HEK293 (cell line): Measurements from ENCODE around the gene MIEN1.

Source experiments
- CTCF ChIA-PET: fragments of 350-600 bp; formaldehyde crosslinking; extraction: SDS; loops from one replicate; lab custom pipeline; 2021; ENCODE audit warnings: antibody characterized with exemption; lab: Yijun Ruan, JAX
- POLR2A ChIA-PET: fragments of 300-600 bp; formaldehyde crosslinking; extraction: SDS; loops from one replicate; lab custom pipeline; 2020; ENCODE audit warnings: antibody characterized with exemption, inconsistent platforms; lab: Yijun Ruan, JAX
- H3K27ac ChIP-seq: fragments of 200-500 bp; sonication (Bioruptor generic); 2 replicates; pipeline ENCODE4 v1.5.1; 2014; ENCODE audit warnings: low read depth, low read length, control low read depth, inconsistent platforms; ENCODE audit errors: extremely low read depth
- H3K36me3 ChIP-seq, 2 experiments: fragments of 200-500 bp in 1 of 2; sonication (Bioruptor generic) in 1 of 2; 1 replicate in 1 of 2; 2 replicates in 1 of 2; pipeline ENCODE4 v1.5.1; 2014 to 2017; ENCODE audit warnings: inconsistent platforms in 2 of 2, low read length in 2 of 2; ENCODE audit not compliant: control insufficient read depth in 2 of 2, insufficient read depth in 1 of 2
- H3K4me1 ChIP-seq: fragments of 200-500 bp; sonication (Bioruptor generic); 2 replicates; pipeline ENCODE4 v1.5.1; 2014; ENCODE audit warnings: mild to moderate bottlenecking, low read length, inconsistent platforms; ENCODE audit not compliant: control insufficient read depth, insufficient read depth
- H3K4me3 ChIP-seq: 2 replicates; pipeline ENCODE4 v1.5.1; 2011; ENCODE audit warnings: low read depth, mild to moderate bottlenecking, control low read depth, low read length, moderate library complexity
- H3K9me3 ChIP-seq: fragments of 200-500 bp; sonication (Bioruptor generic); 2 replicates; pipeline ENCODE4 v1.5.1; 2014; ENCODE audit warnings: low read depth, low read length, inconsistent platforms; ENCODE audit not compliant: control insufficient read depth, insufficient read depth
- EGR2 ChIP-seq: fragments of 450-650 bp; formaldehyde crosslinking; IDR thresholded peaks from 2 replicates; pipeline ENCODE4 v1.5.1; 2016; ENCODE audit warnings: low read depth, missing biosample characterization, missing genetic modification characterization
- KLF16 ChIP-seq: fragments of 450-650 bp; formaldehyde crosslinking; IDR thresholded peaks from 2 replicates; pipeline ENCODE4 v1.5.1; 2017; ENCODE audit warnings: missing biosample characterization, missing genetic modification characterization
- KLF8 ChIP-seq: fragments of 450-650 bp; formaldehyde crosslinking; IDR thresholded peaks from 2 replicates; pipeline ENCODE4 v1.5.1; 2016; ENCODE audit warnings: missing biosample characterization, missing genetic modification characterization
- PBX3 ChIP-seq: sonication (generic); formaldehyde crosslinking; IDR thresholded peaks from 2 replicates; pipeline ENCODE4 v1.8.1; 2022; ENCODE audit warnings: mild to moderate bottlenecking, moderate library complexity, missing genetic modification reagents
- SCRT1 ChIP-seq: fragments of 450-650 bp; formaldehyde crosslinking; IDR thresholded peaks from 2 replicates; pipeline ENCODE4 v1.5.1; 2016; ENCODE audit warnings: missing biosample characterization, missing genetic modification characterization, borderline replicate concordance
- SCRT2 ChIP-seq: fragments of 450-650 bp; formaldehyde crosslinking; IDR thresholded peaks from 2 replicates; pipeline ENCODE4 v1.5.1; 2016; ENCODE audit warnings: missing biosample characterization, missing genetic modification characterization
- ZBTB20 ChIP-seq: fragments of 450-650 bp; formaldehyde crosslinking; IDR thresholded peaks from 2 replicates; pipeline ENCODE4 v1.5.1; 2016; ENCODE audit warnings: missing biosample characterization, missing genetic modification characterization
- ZBTB26 ChIP-seq: fragments of 450-650 bp; formaldehyde crosslinking; optimal IDR thresholded peaks from 2 replicates; pipeline ENCODE3; 2016; ENCODE audit warnings: missing biosample characterization, mild to moderate bottlenecking, missing genetic modification characterization
- ZFHX2 ChIP-seq: fragments of 450-650 bp; formaldehyde crosslinking; conservative IDR thresholded peaks from 2 replicates; pipeline ENCODE4 v1.5.1; 2016; ENCODE audit warnings: missing biosample characterization, missing genetic modification characterization
- ZIC2 ChIP-seq: fragments of 450-650 bp; formaldehyde crosslinking; IDR thresholded peaks from 2 replicates; pipeline ENCODE4 v1.5.1; 2016; ENCODE audit warnings: missing biosample characterization, missing genetic modification characterization
- ZNF114 ChIP-seq: fragments of 450-650 bp; formaldehyde crosslinking; IDR thresholded peaks from 2 replicates; pipeline ENCODE4 v1.5.0; 2017; ENCODE audit warnings: missing biosample characterization, missing genetic modification characterization
- ZNF133 ChIP-seq: fragments of 450-650 bp; formaldehyde crosslinking; IDR thresholded peaks from 2 replicates; pipeline ENCODE4 v1.5.1; 2016; ENCODE audit warnings: missing biosample characterization, missing genetic modification characterization
- ZNF138 ChIP-seq: fragments of 450-650 bp; formaldehyde crosslinking; IDR thresholded peaks from 2 replicates; pipeline ENCODE4 v1.5.1; 2016; ENCODE audit warnings: missing biosample characterization, missing genetic modification characterization, borderline replicate concordance
- ZNF155 ChIP-seq: fragments of 450-650 bp; formaldehyde crosslinking; IDR thresholded peaks from 2 replicates; pipeline ENCODE4 v1.5.1; 2016; ENCODE audit warnings: missing biosample characterization, missing genetic modification characterization
- ZNF169 ChIP-seq: fragments of 450-650 bp; formaldehyde crosslinking; IDR thresholded peaks from 2 replicates; pipeline ENCODE4 v1.5.1; 2016; ENCODE audit warnings: missing biosample characterization, missing genetic modification characterization
- ZNF335 ChIP-seq: fragments of 450-650 bp; formaldehyde crosslinking; conservative IDR thresholded peaks from 2 replicates; pipeline ENCODE4 v1.5.1; 2016; ENCODE audit warnings: missing biosample characterization, missing genetic modification characterization
- ZNF423 ChIP-seq: fragments of 450-650 bp; formaldehyde crosslinking; IDR thresholded peaks from 2 replicates; pipeline ENCODE4 v1.5.1; 2016; ENCODE audit warnings: missing biosample characterization, missing genetic modification characterization
- ZNF514 ChIP-seq: fragments of 450-650 bp; formaldehyde crosslinking; IDR thresholded peaks from 2 replicates; pipeline ENCODE4 v1.5.1; 2016; ENCODE audit warnings: missing biosample characterization, missing genetic modification characterization
- ZNF660 ChIP-seq: fragments of 450-650 bp; IDR thresholded peaks from 2 replicates; pipeline ENCODE4 v1.5.1; 2018; ENCODE audit warnings: missing biosample characterization, mild to moderate bottlenecking, missing genetic modification characterization
- TF ChIP-seq, protein P1 (sequence below): fragments of 450-650 bp; formaldehyde crosslinking; IDR thresholded peaks from 2 replicates; pipeline ENCODE4 v1.5.1; 2016; ENCODE audit warnings: missing biosample characterization, missing genetic modification characterization
- TF ChIP-seq, protein P2 (sequence below): fragments of 450-650 bp; formaldehyde crosslinking; IDR thresholded peaks from 2 replicates; pipeline ENCODE4 v1.5.1; 2016; ENCODE audit warnings: missing biosample characterization, missing genetic modification characterization, borderline replicate concordance
- TF ChIP-seq, protein P3 (sequence below): fragments of 450-650 bp; formaldehyde crosslinking; IDR thresholded peaks from 2 replicates; pipeline ENCODE4 v1.5.1; 2017; ENCODE audit warnings: missing biosample characterization, mild to moderate bottlenecking, missing genetic modification characterization, moderate library complexity
- TF ChIP-seq, protein P4 (sequence below): fragments of 450-650 bp; formaldehyde crosslinking; IDR thresholded peaks from 2 replicates; pipeline ENCODE4 v1.5.1; 2016; ENCODE audit warnings: missing biosample characterization, missing genetic modification characterization

MIEN1 gene

GRCh38 chr17:39704821-39705551, 25.3 kb downstream of the MIEN1 start:
- Histone ChIP-seq H3K9me3 (no peaks in the 10 kb centered on the region), H3K4me3 (no peak overlapping the region), H3K27ac (no peak overlapping the region), H3K4me1 (peaks cover 9% of the 10 kb centered on the region; the same call in 1 of the 2 replicates), H3K36me3 (peaks cover 7 to 51% of the 10 kb centered on the region in 2 experiments)
- ChIA-PET CTCF (no interaction called here), POLR2A (no interaction called here)
- TF ChIP-seq SCRT1 (tag by site-specific recombination): peak; percentile 57; the same call in 1 of the 2 replicates
- peak; percentile 88 for TF ChIP-seq SCRT2
- TF ChIP-seq, protein P1, sequence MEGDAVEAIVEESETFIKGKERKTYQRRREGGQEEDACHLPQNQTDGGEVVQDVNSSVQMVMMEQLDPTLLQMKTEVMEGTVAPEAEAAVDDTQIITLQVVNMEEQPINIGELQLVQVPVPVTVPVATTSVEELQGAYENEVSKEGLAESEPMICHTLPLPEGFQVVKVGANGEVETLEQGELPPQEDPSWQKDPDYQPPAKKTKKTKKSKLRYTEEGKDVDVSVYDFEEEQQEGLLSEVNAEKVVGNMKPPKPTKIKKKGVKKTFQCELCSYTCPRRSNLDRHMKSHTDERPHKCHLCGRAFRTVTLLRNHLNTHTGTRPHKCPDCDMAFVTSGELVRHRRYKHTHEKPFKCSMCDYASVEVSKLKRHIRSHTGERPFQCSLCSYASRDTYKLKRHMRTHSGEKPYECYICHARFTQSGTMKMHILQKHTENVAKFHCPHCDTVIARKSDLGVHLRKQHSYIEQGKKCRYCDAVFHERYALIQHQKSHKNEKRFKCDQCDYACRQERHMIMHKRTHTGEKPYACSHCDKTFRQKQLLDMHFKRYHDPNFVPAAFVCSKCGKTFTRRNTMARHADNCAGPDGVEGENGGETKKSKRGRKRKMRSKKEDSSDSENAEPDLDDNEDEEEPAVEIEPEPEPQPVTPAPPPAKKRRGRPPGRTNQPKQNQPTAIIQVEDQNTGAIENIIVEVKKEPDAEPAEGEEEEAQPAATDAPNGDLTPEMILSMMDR (tag by site-specific recombination): peak; percentile 48; the same call in 1 of the 2 replicates
- TF ChIP-seq, protein P2, sequence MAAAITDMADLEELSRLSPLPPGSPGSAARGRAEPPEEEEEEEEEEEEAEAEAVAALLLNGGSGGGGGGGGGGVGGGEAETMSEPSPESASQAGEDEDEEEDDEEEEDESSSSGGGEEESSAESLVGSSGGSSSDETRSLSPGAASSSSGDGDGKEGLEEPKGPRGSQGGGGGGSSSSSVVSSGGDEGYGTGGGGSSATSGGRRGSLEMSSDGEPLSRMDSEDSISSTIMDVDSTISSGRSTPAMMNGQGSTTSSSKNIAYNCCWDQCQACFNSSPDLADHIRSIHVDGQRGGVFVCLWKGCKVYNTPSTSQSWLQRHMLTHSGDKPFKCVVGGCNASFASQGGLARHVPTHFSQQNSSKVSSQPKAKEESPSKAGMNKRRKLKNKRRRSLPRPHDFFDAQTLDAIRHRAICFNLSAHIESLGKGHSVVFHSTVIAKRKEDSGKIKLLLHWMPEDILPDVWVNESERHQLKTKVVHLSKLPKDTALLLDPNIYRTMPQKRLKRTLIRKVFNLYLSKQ (tag by site-specific recombination): no peak
- no peak for TF ChIP-seq ZNF114
- TF ChIP-seq, protein P3, sequence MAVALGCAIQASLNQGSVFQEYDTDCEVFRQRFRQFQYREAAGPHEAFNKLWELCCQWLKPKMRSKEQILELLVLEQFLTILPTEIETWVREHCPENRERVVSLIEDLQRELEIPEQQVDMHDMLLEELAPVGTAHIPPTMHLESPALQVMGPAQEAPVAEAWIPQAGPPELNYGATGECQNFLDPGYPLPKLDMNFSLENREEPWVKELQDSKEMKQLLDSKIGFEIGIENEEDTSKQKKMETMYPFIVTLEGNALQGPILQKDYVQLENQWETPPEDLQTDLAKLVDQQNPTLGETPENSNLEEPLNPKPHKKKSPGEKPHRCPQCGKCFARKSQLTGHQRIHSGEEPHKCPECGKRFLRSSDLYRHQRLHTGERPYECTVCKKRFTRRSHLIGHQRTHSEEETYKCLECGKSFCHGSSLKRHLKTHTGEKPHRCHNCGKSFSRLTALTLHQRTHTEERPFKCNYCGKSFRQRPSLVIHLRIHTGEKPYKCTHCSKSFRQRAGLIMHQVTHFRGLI (tag by site-specific recombination): no peak
- no peak for TF ChIP-seq ZNF514 (tag by site-specific recombination)
- peak; percentile 78 for TF ChIP-seq EGR2
- TF ChIP-seq PBX3 (CRISPR knock-in tag): no peak
- TF ChIP-seq ZIC2 (tag by site-specific recombination): peak; percentile 58
- TF ChIP-seq ZBTB20 (tag by site-specific recombination): no peak
- no peak for TF ChIP-seq ZNF660 (tag by site-specific recombination)
- no peak for TF ChIP-seq ZNF138
- no peak for TF ChIP-seq KLF8 (tag by site-specific recombination)
- peak; percentile 67 for TF ChIP-seq ZFHX2
- TF ChIP-seq ZNF155 (tag by site-specific recombination): no peak
- no peak for TF ChIP-seq ZNF335
- no peak for TF ChIP-seq ZNF133 (tag by site-specific recombination)
- no peak for TF ChIP-seq KLF16 (tag by site-specific recombination)
- no peak for TF ChIP-seq ZNF169
- no peak for TF ChIP-seq ZBTB26
- no peak for TF ChIP-seq ZNF423 (tag by site-specific recombination)
- TF ChIP-seq, protein P4, sequence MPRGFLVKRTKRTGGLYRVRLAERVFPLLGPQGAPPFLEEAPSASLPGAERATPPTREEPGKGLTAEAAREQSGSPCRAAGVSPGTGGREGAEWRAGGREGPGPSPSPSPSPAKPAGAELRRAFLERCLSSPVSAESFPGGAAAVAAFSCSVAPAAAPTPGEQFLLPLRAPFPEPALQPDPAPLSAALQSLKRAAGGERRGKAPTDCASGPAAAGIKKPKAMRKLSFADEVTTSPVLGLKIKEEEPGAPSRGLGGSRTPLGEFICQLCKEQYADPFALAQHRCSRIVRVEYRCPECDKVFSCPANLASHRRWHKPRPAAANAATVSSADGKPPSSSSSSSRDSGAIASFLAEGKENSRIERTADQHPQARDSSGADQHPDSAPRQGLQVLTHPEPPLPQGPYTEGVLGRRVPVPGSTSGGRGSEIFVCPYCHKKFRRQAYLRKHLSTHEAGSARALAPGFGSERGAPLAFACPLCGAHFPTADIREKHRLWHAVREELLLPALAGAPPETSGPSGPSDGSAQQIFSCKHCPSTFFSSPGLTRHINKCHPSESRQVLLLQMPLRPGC (tag by site-specific recombination): no peak
